ENCODE data around the gene SFT2D3. TPM values are rescaled to one million over a fixed set of nuclear protein-coding genes. Genes with fewer than 3 reads are reported as not detected.

Gene SFT2D3
- total and polyA plus RNA-seq, 2 of the 8 experiments (the other 6 are each of a cell fraction or from before 2014, with no cell fraction given): 7.3 to 10.3 TPM

- Histone ChIP-seq H3K27me3 (replicated peaks in 1 of 4; ENCODE audit: control insufficient read depth in 3 of 4, extremely low read depth in 1 of 4, insufficient read depth in 3 of 4, low read length in 3 of 4) (no peaks in the 10 kb centered on the region), H3K27ac (ENCODE audit: low read depth, low read length) (peak overlapping the region; percentile 96), H3K23me2 (ENCODE audit: low read depth, low read length) (peaks cover 6% of the 10 kb centered on the region), H3K4me1 (replicated peaks in 1 of 4; ENCODE audit: control insufficient read depth in 3 of 4, insufficient read depth in 4 of 4, low read length in 3 of 4) (peaks cover 0 to 4% (median 3%) of the 10 kb centered on the region in 4 experiments; a peak in 6 of 7 replicates), H3K4ac (replicated peaks; ENCODE audit: insufficient read length, low read depth, low read length) (peak overlapping the region; percentile 32), H3K36me3 (ENCODE audit: control insufficient read depth in 2 of 4, insufficient read depth in 4 of 4, low read length in 3 of 4) (peaks cover 4 to 28% (median 7%) of the 10 kb centered on the region in 4 experiments; a peak in 6 of 8 replicates), H4K91ac (replicated peaks; ENCODE audit: insufficient read length, low read length) (peak overlapping the region; percentile 91), H2BK15ac (ENCODE audit: low read length) (peak overlapping the region; percentile 22; the same call in 1 of the 2 replicates), H2BK12ac (ENCODE audit: low read depth, low read length) (no peak overlapping the region), H3K23ac (ENCODE audit: insufficient read length) (no peak overlapping the region), H4K8ac (ENCODE audit: extremely low read depth, insufficient read depth, low read length) (peak overlapping the region; percentile 99), H2AFZ (ENCODE audit: low read length) (no peak overlapping the region; the same call in 1 of the 2 replicates), H4K20me1 (replicated peaks in 1 of 2; ENCODE audit: control insufficient read depth in 1 of 2, insufficient read depth in 2 of 2, low read length in 2 of 2) (peaks cover 4 to 10% of the 10 kb centered on the region in 2 experiments), H2BK120ac (replicated peaks; ENCODE audit: low read depth, low read length) (peak overlapping the region; percentile 74), H4K5ac (ENCODE audit: insufficient read length, low read depth, low read length) (peak overlapping the region; percentile 95), H3K79me1 (ENCODE audit: low read depth, low read length) (no peaks in the 10 kb centered on the region; the same call in 1 of the 2 replicates), H3K9me3 (ENCODE audit: insufficient read depth in 2 of 2, low read depth in 1 of 2, low read length in 1 of 2) (no peaks in the 10 kb centered on the region), H2BK20ac (ENCODE audit: low read length) (no peak overlapping the region), H3K56ac (replicated peaks; ENCODE audit: insufficient read length, low read depth, low read length) (peak overlapping the region; percentile 90), H2BK5ac (ENCODE audit: low read depth, low read length) (peak overlapping the region; percentile 69), H3K9ac (replicated peaks in 1 of 4; ENCODE audit: extremely low read depth in 1 of 4, low read depth in 3 of 4, low read length in 3 of 4) (peak overlapping the region; percentile 70 to 100 (median 95)), H3K18ac (ENCODE audit: extremely low read depth, low read length) (peak overlapping the region; percentile 88), H3K79me2 (ENCODE audit: control insufficient read depth in 1 of 2, insufficient read depth in 2 of 2, low read length in 2 of 2) (peaks cover 0 to 13% of the 10 kb centered on the region in 2 experiments; a peak in 2 of 4 replicates), H3K4me3 (ENCODE audit: extremely low read depth in 1 of 4, insufficient read depth in 2 of 4, low read depth in 3 of 4, low read length in 4 of 4) (peak overlapping the region; percentile 61 to 80 (median 63)), H3K14ac (ENCODE audit: insufficient read length) (no peak overlapping the region), H3K4me2 (ENCODE audit: insufficient read depth in 1 of 2, low read depth in 2 of 2, low read length in 2 of 2) (peak overlapping the region; percentile 59 to 99), H2AK5ac (ENCODE audit: low read depth, low read length) (no peak overlapping the region)
- ChIA-PET POLR2A (ENCODE audit: partially characterized antibody) (interaction anchor here (0.7 to 4.6 kb wide), 21 partner anchors 8 to 408 kb away, joined by 3 to 25 read pairs (median 3); partner anchors contain the start of genes ERCC3, LIMS2 and WDR33), CTCF (ENCODE audit: partially characterized antibody) (interaction anchor here (0.8 kb wide), 3 partner anchors 13 to 52 kb away, joined by 3 to 4 read pairs (median 3); no protein-coding TSS in a partner anchor)
- DNase-seq (ENCODE audit: low read depth in 1 of 2, low spot score in 2 of 2) (peak; percentile 38 to 81), FAIRE-seq (no peak)
- 2% methylated on average over 87 of the region's 108 CpGs; no CpG with 5 or more reads in 1 of the 2 experiments for WGBS, 2 experiments (ENCODE audit: extremely low coverage in 1 of 2, insufficient coverage in 1 of 2, insufficient read length in 1 of 2, insufficient replicate concordance in 2 of 2, low coverage in 1 of 2, low lambda C conversion rate in 2 of 2, missing lambda C conversion rate in 1 of 2)
- TF ChIP-seq TEAD4 (IDR thresholded peaks at IDR 0.05; ENCODE audit: low read depth, low read length) (peak; percentile 65; the same call in 1 of the 2 replicates), POLR2A (IDR thresholded peaks at IDR 0.05; ENCODE audit: control extremely low read depth in 1 of 2, low read depth in 2 of 2, low read length in 2 of 2) (peak in 1 of 2 experiments; percentile 79; a peak in 1 of 3 replicates), BCL11A (IDR thresholded peaks at IDR 0.05; ENCODE audit: low read depth in 2 of 2, low read length in 2 of 2) (no peak), TAF1 (IDR thresholded peaks at IDR 0.05; ENCODE audit: low read depth, low read length) (peak; percentile 36), E2F6 (IDR thresholded peaks at IDR 0.05) (peak; percentile 73; the same call in 1 of the 2 replicates), POLR2AphosphoS5 (IDR thresholded peaks at IDR 0.05; ENCODE audit: low read depth, low read length) (peak; percentile 52), RAD21 (IDR thresholded peaks at IDR 0.05 in 1 of 2, conservative IDR thresholded peaks at IDR 0.05 in 1 of 2; ENCODE audit: low read depth in 2 of 2, low read length in 2 of 2) (peak; percentile 28 to 35; a peak in 2 of 4 replicates), GABPA (IDR thresholded peaks at IDR 0.05; ENCODE audit: borderline replicate concordance, insufficient read depth, low read length) (peak; percentile 73; the same call in 1 of the 2 replicates), POU5F1 (IDR thresholded peaks at IDR 0.05; ENCODE audit: low read depth, low read length) (no peak), ASH2L (IDR thresholded peaks at IDR 0.05; ENCODE audit: low read length) (peak; percentile 50), SIX5 (IDR thresholded peaks at IDR 0.05; ENCODE audit: low read depth, low read length) (no peak)
Measured at GRCh38 chr2:127701651-127702394, 526 bp downstream of the SFT2D3 start.

Data from H1 (cell line).